Occipital lobe (tissue), 2 donors: ENCODE results near the gene WNT11. TPM values are rescaled to one million over a fixed set of nuclear protein-coding genes. Genes with fewer than 3 reads are reported as not detected.

ENCODE experiments used
- DNase-seq: peaks from one replicate; lab custom pipeline; 2025; lab: John Stamatoyannopoulos, UW
- total RNA-seq: library from RNA; depleted of rRNA; stranded (reverse); fragments of >200 nt; gene quantifications from one replicate; pipeline ENCODE4 v1.2.3, GENCODE V29; 2014

WNT11 gene
- total RNA-seq, 1 donor from 2014 or later: 4.4 TPM

GRCh38 chr11:76238551-76238950 is 32.2 kb upstream of the WNT11 start:
- DNase-seq: no peak

DNA sequence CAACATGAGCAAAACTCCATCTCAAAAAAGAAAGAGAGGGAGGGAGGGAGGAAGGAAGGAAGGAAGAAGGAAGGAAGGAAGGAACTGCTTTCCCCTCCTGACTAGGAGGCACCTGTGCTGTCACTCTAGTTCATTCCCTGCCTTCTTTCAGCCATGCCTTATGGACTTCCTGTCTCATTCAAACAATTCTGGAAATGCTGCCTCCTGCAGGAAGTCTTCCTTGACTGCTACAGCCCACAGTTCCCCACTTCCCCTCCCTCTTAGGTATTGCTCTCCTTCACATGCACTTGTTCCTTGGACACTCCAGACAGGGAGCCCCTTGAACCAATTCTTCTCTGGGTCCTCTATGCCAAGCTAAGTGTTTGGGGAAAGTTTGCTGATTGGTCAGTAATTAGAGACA is 31.6 kb upstream of the WNT11 start:
- no peak for DNase-seq

GRCh38 chr11:76237000-76237649 is 30.8 kb upstream of the WNT11 start:
- DNase-seq: no peak

- peak; percentile 81 for DNase-seq
These were observed 30.0 kb upstream of the WNT11 start for GRCh38 chr11:76236092-76236999.

DNA sequence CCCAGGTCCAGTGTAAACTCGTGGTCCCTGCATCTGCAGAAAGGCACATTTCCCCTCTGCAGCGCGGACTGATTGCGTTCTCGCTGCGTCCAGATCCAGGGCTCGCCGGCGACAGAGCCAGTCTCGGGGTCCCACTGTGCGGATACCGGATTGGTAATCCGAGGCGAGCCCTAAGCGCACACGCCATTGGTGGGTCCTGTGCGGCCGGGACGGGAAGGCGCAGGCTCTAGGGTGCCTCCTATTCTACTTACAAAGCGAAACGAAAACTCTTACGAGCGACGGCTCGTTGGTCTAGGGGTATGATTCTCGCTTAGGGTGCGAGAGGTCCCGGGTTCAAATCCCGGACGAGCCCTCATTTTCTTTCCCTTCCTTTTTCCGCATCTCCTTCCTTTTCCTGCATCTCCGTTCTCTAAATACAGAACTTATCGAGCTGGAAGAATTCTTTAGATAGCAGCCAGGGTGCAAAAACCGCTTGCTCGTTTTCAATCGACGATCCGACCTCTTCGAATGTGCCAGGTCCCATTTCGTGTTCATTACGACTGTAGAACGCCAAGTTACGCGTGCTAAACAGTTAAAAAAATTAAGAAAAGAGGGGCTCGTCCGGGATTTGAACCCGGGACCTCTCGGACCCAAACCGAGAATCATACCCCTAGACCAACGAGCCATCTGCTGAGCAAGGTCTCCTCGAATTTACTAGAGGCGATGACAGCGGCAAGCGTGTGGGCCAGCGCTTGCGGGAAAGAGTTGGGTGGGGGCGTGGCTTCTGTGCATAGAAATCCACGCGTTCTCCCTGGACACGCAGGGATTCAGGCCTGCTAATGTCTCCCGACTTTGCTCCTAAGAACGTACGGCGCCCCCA is 29.2 kb upstream of the WNT11 start:
- peak; percentile 86 for DNase-seq

GRCh38 chr11:76234416-76235232 is 28.3 kb upstream of the WNT11 start:
- DNase-seq: peak; percentile 75

DNA sequence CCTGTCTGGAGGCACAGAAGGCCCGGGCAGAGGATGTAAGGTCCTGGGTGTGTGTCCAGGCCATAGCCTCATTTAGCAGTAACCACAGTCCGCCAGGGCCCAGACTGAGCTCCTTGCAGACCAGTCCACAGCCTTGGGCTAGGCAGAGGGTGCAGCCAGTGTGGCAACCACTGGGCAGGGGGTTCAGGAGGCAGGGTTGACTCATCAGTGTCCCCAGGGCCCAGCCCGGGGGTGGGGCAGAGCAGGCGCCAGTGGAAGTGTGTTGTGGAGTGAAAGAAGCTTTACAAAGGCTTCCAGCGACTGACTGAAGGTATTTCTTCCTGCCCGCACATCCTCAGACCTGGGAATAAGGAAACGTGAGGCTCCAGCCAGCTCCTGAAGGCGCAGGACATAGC is 27.7 kb upstream of the WNT11 start:
- DNase-seq: no peak

- DNase-seq: no peak
These were observed 27.1 kb upstream of the WNT11 start for GRCh38 chr11:76233196-76233921.

DNA sequence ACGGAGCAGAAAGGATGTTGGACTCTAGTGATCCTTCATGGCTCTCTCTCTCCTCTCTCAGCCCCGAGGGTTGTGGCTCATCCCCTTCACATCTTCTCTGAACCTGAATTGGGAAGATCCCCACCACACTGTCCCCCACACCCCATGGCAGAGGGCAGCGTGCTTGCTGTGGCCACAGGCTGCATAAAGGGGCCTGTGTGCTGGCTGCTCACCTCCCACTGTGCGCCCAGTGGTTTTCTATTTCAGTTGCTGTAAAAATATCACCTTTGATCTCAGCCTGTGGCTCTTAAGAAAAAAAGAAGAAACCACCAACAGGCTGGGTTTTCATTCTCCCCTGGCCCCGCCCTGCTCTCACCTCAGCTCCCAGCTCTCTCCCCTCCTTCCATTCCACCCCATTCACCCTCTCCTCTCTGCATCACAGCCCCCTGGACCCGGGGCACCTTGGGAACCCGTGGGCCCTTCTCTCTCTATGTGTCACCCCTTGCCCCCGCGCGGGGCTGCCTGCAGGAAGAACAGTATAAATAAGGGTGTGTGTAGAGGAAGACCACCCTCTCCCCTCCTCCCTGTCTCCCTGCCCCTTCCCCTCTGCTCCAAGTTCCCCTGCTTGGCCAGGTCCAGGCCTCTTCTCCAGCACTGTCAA is 25.8 kb upstream of the WNT11 start:
- DNase-seq: no peak

GRCh38 chr11:76231121-76231738 is 24.9 kb upstream of the WNT11 start:
- DNase-seq: no peak

DNA sequence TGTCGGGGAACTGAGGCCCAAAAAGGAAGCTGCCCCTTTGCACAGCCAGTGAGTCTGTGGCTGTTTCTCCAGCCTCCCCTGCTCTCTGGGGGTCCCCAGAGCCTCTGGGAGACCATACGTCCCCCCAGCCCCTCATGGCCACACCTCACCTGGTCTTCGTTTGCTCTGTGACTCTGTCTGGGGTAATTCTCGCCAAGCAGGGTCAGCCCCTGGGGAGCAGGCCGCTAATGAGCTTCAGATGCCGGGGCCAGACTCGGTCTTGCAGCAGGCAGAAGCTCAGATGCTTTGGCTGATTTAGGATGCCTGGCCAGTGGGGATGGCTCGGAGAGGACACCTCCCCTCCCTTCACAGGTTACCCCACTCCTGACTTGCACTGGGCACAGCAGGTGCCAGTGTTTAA is 24.1 kb upstream of the WNT11 start:
- DNase-seq: no peak

- no peak for DNase-seq
These were observed 23.5 kb upstream of the WNT11 start for GRCh38 chr11:76229690-76230240.

DNA sequence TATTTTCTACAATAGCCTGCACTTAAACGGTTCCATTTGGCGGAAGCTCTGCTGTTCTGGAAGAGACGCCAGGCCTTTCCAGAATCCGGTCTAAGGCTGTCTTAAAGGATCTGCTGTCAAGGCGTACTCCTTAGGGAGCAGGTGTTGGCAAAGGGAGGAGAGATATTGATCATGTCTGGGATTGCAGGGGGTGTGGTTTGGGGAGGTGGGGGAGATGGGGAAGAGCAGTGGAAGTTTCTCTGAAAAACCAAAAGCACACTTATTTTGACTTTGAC is 22.5 kb upstream of the WNT11 start:
- DNase-seq: no peak

- DNase-seq: no peak
These were observed 22.0 kb upstream of the WNT11 start for GRCh38 chr11:76228071-76228874.

- DNase-seq: no peak
These were observed 20.3 kb upstream of the WNT11 start for GRCh38 chr11:76226626-76227025.

- no peak for DNase-seq
These were observed 18.9 kb upstream of the WNT11 start for GRCh38 chr11:76225122-76225611.

- DNase-seq: no peak
These were observed 18.3 kb upstream of the WNT11 start for GRCh38 chr11:76224461-76225121.

- DNase-seq: no peak
These were observed 15.1 kb upstream of the WNT11 start for GRCh38 chr11:76221365-76221764.
